Left ventricle myocardium superior (tissue), 1 donor: ENCODE data around the gene GNAI2. TPM values are rescaled to one million over a fixed set of nuclear protein-coding genes. Genes with fewer than 3 reads are reported as not detected.

Experiments
- ATAC-seq: fragments of 200-7000 bp; cut with Tn5 transposase; one replicate; pipeline ENCODE4 v1.9.1; 2020; ENCODE audit warnings: mild to moderate bottlenecking, moderate library complexity
- DNase-seq: peaks from one replicate; pipeline ENCODE4 v3.0.0-alpha.2; 2020
- intact Hi-C: fragments of 100-400 bp; cut with micrococcal nuclease; formaldehyde crosslinking; loops from one replicate; pipeline ENCODE4 v1.11.0; 2022
- total RNA-seq: library from RNA; stranded (reverse); fragmentation: NEBNext Ultra II Directional; extraction: Animal tissue kit (Norgen Biotek cat#: 25700); gene quantifications from one replicate; pipeline ENCODE4 v1.2.1, GENCODE V29; 2021
- donor health status: DM: no; HTN: yes; CAD: no; lungs with severe emphysema.

GNAI2 gene
- total RNA-seq, 1 donor from 2014 or later: 137 TPM

DNA sequence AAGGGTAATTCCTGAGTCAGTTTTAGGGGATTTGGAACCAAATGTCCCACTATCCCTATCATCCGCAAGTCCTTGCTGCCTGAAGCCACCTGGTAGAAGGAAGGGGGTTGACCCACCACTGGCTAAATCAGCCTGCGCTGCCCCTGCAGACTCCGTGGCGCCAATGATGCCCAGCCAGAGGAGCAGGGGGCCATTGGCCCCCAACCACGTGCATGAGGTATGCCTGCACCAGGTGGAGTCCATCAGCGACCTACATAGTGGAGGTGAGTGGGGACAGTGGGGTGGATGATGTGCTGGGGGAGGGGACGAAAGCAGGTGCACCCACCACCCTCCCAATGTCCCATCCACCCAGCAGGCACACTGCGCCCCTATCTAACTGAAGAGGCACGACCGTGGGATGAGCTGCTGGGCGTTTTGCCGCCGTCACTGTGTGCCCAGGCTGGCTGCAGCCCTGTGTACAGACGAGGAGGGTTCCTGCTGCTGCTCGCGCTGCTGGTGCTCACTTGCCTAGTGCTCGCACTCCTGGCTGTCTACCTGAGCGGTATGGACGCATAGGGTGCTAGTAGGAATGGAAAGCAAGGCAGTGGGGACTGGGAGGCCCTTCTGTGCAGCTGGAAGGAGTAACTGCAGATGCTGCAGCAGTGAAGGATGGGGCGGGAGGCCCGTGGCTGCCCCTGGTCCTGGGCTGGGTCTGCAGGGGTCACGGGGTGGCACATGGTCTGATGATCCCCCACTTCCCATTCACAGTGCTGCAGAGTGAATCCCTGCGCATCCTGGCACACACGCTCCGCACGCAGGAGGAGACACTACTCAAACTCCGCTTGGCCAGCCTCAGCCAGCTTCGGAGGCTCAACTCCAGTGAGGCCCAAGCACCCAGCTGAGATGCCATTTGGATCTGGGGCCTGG is 50.6 kb downstream of the GNAI2 start:
- no peak for DNase-seq
- ATAC-seq: peak; percentile 2
- intact Hi-C loops: no loop called here

DNA sequence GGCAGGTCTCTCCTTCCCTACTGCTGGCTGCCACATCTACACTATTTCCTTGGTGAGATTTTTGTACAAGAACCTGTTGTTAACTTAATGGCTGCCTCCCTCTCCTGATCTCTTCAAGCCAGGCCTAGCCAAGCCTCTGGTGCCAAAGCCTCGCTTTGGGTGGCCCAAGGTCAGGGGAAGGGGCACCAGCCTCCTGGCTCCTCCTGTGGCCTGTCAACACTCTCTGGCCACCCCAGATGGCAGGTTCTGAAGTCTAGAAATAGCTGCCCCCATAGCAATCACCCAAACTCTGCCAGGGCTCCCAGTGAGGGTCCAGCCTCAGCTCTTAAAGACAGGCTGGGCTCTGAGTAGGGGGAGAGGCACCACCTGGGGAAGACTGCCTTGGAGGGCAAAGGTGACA is 51.3 kb downstream of the GNAI2 start:
- ATAC-seq (peak; percentile 65), DNase-seq (peak; percentile 82)
- intact Hi-C loops: no loop called here

DNA sequence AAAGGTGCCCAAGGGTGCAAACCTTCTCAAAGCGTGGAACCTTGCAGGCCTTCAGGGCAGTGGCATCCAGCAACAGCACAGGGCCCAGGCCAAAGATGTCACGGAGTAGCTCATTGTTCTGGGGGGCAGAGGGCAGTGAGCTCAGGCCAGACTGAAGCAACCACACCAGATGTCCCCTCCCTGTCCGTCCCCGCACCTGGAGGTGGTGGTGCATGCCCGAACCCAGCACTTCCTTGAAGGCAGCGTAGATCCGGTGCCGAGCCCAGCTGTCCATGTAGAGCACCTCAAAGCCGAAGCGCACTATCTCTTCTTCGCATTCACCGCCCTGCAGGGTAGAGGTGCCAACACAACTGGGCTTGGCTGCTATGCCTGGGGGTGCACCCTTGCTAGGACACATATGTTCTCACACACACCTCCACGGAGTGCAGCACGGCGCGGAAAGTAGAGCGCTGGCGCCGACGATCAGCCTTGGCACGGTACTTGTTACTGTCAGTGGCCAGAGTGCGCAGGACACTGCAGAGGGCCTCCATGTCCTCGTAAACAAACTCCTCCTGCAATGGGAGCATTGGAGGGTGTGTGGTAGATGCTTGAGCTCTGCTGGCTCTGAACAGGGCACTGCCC is 52.5 kb downstream of the GNAI2 start:
- no peak for ATAC-seq
- intact Hi-C loops: no loop called here
- no peak for DNase-seq

DNA sequence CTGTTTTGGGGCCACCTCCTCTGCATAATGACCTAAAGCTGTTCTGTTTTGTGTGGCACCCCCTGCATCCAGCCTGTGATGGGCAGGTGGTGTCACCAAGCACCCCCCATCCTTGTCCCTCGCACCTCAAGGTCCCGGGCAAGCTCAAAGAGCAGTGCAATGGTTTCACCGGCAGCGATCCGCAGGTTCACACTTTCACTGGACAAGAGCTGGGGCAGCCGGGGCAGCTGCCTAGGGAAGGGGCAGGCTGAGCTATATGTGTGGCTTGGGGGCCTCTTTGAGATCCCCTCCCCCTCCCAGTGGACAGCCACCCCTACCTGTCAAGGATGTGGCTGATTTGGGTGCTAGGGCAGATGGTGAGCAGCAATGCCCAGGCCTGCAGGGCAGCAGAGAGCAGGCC is 53.1 kb downstream of the GNAI2 start:
- no peak for ATAC-seq
- intact Hi-C loops: no loop called here
- DNase-seq: no peak

DNA sequence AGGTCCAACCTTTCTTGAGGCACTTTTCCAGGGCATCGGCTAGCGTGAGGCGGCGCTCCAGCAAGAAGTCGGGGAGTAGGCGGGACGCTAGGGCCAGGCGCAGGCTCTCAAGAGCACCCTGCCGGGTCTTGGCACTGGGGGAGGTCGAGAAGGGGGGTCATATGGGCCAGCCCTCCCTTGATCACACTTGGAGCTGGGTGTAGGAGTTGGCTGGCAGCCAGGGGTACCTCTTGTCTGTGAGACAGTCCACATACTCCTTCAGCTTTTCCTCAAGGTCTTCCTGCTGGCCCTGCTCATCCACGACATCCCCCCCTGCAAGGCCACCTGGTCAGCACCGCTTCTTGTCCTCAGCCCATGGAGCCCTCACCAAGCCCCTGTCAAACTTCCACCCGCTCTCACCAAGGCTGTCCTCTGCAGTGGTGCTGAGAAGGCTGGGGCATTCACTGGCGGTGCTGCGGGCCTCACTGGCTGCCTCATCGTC is 54.2 kb downstream of the GNAI2 start:
- intact Hi-C loops: no loop called here
- DNase-seq: no peak
- no peak for ATAC-seq

DNA sequence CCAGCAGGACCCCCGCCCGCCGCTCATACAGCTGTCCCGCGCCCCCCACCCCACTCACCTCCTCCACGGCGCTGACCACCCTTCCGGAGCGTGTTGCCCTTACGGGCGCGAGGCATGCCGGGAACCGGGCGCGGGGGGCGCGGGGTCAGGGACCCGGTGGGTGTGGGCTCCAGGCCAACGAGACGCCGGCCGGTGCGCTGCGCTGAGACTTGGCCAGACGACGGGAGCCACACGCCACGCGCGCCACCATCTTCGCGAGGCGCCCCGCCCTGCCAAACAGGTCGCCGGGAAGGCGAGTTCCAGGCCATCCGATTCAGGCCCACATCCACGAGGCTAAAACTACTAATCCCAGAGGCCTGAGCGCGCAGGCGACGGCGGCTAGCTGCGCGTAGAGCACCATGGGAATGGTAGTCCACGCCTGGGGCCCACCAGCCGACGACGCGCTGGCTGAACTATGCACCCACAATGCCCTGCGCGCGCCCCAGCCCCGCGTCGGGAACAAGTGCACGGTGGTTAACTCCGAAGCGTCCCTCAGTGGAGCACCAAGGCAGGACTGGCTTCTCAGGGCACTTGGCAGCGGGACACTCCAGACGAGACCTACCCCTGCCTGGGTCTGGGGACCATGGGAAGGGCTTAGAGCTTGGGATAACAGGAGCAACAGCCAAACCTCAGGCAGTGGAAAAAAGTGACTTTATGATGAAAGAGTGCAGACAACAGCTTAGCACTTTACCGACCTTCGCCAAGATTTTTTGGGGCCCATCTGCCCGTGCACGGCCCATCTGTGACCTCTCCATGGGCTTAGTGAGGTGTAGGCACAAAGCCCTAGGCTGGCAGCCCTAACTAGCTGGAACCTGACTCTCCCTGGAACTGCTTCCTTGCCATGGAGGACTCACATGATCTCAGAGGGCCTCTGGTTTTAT is 56.4 kb downstream of the GNAI2 start, which contains the start of gene IFRD2:
TSS of gene IFRD2 (minus strand) at position 271 of the 920 bp plus-strand sequence. CDS start at position 116, 155 bp downstream.
- peak; percentile 99 for DNase-seq
- ATAC-seq: peak; percentile 94
- intact Hi-C loops: loop anchor here (2.0 kb wide), 1 partner anchor 18 kb away; no protein-coding TSS in a partner anchor

DNA sequence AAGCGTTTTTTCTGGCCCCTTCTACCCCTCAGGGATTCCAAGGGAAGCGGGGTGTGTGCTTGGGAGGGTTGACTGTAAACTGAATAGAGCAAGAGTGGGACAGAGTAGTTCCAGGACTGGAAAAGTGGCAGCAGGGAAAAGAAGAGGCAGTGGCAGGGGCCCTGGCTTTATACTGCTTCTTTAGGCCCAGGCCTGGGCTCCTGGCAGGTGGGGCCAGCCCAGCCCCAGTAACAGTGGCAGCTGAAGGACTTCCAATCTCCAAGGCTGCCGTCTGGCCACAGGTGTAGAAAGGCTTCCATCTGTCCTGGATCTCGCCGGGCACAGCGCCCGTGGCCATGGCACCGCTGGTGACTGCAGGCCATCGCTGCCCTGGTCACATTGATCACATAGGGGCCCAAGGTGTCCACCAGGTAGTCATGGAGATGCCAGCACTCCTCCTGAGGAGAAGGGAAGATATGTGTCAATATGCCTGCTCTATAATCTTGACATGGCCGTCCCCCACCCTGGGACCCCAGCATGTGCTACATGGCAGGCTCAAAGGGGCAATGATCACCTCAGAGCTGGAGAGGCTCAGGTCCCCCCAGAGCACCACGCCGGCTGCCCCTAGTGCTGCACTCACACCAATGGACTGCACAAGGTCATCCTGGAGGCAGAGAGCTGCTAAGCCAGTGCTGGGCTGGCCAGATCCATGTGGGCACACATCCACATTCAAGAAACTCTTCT is 57.2 kb downstream of the GNAI2 start:
- ATAC-seq (no peak), DNase-seq (no peak)
- intact Hi-C loops: loop anchor here (2.0 kb wide), 1 partner anchor 18 kb away; no protein-coding TSS in a partner anchor

DNA sequence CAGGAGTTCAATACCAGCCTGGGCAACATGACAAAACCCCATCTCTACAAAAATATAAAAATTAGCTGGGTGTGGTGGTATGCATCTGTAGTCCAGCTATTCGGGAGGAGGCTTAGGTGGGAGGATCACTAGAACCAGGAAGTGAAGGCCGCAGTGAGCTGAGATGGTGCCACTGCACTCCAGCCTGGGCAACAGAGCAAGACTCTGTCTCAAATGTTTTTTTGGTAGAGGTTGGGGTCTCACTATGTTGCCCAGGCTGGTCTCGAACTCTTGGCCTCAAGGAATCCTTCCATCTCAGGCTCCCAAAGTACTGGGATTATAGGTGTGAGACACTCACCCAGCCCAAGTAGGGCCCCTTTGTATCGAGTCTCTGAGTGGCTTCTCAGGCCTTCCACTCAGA is 58.1 kb downstream of the GNAI2 start:
- no peak for DNase-seq
- no peak for ATAC-seq
- intact Hi-C loops: no loop called here

DNA sequence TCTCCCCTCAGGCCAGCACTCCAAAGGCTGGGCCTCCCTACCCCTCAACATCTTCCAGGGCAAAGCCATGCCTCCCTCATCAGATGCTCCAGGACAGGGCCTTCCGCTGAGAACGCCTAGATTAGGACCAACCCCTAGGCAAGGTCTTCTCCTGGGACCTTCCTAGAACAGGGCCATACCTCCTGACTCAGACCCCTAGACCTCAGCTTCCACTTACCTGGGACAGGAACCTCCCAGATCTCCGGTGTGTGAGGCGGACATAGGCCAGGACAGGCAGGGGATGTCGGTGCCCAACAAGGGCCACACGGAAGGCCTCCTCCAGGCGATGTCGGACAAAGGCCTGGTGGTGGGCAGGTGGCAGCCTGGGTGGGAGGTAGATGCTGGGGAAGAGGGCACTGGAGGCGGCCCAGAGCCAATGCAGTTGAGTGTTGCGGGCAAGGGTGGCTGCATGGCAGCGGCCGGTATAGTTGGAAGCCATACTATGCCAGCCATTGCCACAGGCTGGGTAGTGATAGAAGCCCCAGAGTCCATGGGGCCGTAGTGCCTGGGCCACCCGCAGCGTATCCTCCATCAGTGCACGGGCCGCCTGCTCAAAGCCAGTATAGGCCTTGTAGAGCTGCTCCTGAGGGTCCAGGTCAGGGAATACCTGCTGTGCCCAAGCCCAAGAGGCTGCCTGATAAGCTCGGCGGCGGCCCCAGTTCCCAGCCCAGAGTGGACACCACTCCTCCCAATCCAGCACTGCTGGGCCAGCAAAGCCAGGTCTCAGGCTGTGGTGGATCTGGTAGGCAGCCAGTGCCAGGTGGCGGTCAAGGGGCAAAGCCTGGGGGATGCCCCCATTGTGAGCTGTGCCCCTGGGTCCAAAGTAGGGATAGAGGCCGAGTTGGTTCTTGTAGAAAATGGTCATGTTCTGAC is 58.7 kb downstream of the GNAI2 start:
- intact Hi-C loops: no loop called here
- ATAC-seq (no peak), DNase-seq (no peak)

DNA sequence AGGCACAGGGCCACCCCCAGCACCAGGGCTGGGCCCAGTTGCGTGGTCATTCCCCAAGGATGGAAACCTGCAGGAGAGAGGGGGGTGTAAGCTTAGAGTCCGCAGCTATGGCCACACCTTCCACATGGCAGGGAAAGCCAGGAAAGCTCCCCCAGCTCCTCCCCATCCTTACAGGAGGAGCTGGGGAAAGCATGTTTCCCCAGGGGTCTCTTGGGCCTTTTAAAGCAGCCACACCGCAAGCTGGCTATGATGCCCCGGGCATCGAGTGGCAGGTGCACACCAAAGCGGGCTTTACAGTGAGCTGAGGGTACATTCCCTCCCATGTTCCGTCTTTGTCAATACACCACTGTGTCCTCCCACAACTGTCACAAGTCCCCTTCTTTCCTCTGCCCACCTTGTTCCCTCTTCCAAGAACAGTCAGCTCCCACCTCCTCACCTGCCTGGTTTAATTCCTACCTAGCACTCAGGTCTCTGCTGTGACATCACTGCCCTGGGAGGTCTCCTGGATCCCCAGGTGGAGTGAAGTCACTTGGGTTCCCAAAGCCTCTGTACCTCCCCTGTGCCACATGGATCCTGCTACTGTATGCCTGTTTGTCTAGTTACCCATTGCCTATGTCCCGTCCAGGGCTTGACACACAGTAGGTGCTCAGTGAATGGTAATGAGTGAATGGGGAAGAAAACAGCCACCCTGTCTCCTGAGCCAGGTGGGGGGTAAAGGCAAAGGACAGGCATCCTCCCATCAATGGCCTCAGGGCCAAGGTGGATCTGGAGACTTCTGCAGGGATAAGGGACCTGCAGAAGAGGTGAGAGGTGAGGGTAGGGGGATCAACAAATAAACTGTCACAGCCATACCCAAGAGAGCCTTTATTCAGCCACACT is 59.8 kb downstream of the GNAI2 start:
- DNase-seq (no peak), ATAC-seq (no peak)
- intact Hi-C loops: no loop called here

DNA sequence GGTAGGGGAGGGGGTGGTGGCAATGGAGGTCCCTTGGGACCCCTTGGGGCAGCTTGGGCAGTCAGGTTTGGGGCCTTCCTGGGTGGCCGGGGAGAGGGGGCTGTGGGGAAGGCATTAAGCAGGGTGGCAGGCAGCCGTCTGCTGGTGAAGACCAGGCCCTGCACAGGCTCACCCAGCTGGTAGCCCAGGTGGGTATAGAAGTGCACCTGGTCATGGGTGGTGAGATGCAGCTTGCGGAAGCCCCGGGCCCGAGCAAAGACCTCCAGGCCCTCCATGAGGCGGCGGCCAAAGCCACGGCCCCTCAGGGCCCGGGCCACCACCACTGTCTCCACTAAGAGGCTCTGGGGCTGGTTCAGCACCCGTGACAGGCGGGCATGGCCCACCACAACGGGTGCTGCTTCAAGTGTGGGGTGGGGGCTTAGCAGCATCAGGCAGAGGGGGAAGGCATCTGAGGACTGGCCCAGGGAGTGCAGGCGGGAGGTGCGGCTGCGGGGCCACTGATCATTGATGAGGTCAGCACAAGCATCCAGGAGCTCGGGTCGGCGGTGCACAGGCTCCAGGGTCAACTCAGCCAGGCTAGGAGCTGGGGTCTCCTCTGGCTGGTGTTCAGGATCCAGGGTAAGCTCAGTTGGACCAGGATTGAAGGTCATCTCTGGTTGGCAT is 60.8 kb downstream of the GNAI2 start:
- no peak for DNase-seq

DNA sequence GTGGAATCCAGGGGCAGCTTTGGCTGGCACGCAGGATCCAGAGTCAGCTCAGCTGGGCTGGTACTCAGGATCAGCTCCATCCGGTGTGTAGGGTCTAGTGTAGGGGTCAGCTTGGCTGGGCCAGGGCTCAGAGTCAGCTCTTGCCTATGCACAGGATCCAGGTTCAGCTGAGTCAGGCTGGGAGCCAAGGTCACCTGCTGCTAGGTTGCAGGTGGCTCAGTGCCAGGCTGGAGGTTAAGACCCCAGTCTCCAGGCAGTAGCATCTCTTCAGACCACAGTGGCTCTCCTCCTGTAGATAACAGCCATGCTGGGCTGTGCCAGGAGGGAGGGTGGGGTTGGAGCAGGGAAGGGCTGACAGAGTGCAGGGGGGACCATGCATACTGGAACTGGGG is 61.4 kb downstream of the GNAI2 start:
- ATAC-seq (no peak), DNase-seq (no peak)
- intact Hi-C loops: no loop called here

More for the DNA sequence above, 60.8 kb downstream of the GNAI2 start:
- intact Hi-C loops: no loop called here
- ATAC-seq: no peak

DNA sequence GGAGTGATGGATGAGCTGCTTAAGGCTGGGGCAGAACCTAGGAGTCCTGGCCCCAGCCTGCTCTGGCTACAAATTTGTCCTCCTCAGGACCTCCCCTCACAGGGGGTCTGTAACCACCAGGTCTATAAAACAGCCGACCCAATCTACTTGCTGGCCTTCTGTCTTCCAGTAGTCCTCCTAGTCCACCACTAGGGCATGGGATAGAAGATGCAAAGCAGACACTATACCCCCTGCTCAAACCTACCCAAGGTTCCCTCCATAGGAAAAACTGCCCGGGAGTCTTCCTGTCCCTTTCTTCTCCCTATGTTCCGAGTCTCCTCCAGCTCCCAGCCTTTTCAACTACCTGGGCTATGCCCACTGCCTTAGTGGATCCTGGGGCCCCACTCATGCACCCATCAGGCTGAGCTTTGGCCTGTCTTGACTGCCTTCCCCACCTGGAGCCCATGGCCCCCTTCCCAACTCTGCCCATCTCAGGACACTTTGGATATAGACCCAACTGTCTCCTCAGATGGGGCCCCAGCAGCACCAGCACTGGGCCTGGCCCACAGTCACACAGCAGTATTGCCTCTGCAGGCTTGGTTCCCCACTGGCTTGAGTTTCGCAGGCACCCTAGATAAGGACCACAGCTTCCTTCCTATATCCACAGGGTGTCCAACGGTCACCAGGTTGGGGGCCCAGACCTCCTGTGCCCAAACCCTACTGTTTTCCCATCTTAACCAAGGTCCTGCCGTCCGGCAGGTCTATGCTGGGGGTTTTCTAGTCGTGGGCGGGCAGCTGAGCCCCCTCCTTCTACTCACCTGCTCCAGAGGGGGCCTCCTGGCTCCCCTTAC is 62.1 kb downstream of the GNAI2 start:
- DNase-seq (no peak), ATAC-seq (no peak)
- intact Hi-C loops: no loop called here

DNA sequence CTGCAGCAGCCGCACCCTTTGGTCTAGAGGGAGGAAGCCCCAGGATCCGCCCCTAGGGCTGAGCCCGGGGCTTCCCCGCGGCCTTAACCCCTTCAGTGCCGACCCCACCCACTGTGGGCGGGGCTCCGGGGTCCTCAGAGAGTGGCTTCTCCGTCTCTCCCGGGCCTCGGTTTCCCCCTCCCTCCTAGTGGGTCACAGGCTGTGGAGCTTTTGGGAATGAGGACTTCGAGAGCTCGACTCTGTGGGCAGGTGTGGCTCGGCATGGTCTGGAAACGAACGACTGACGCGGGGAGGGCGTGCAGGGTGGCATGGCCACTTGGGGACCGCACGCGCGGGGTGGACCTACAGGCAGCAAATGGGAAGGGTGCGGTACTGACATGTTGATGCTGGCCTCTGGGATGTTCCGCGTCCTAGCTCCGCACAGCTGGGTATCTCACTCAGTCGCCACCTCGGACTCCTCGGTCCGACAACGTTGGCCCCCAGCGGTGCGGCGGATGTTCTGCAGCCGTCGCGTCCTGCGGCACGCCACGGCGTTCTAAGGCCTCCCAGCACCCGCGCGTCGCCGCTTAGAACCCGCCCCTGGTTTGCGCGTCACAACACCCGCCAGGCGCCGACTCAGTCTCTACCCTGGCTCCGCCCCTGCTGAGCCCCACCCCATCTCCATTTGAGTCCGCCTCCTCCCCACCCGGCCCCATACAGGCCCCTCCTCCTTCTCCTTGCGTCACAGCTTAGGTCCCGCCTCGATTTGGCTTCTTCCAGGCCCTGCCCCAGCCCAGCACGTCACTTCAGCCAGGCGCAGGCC is 63.0 kb downstream of the GNAI2 start, which contains the start of the genes HYAL3 and NAA80:
TSS of gene HYAL3 (minus strand) at position 570 of the 802 bp plus-strand sequence. CDS start 3,803 bp downstream, outside the sequence.
TSS of gene NAA80 (minus strand) at position 570 of the 802 bp plus-strand sequence. CDS start 1,942 bp downstream, outside the sequence.
- peak; percentile 100 for DNase-seq
- intact Hi-C loops: no loop called here
- ATAC-seq: peak; percentile 85
